H1 (cell line): ENCODE results near the gene PTHLH. TPM values are rescaled to one million over a fixed set of nuclear protein-coding genes. Genes with fewer than 3 reads are reported as not detected.

Experiments
- CTCF ChIA-PET: fragments of 300-600 bp; sonication (Branson Sonifier 250); formaldehyde crosslinking; loops from one replicate; lab custom pipeline; 2021; ENCODE audit not compliant: partially characterized antibody; lab: Charles Lee
- POLR2A ChIA-PET: fragments of 300-600 bp; sonication (Branson Sonifier 250); formaldehyde crosslinking; loops from one replicate; lab custom pipeline; 2021; ENCODE audit warnings: inconsistent platforms; ENCODE audit not compliant: partially characterized antibody; lab: Charles Lee
- DNase-seq, 2 experiments: peaks; one replicate each; pipeline versions ENCODE4 v3.0.0 to v3.0.0-alpha.2; 2010 to 2022; ENCODE audit warnings: low spot score in 2 of 2, low read depth in 1 of 2, mixed read lengths in 1 of 2
- FAIRE-seq: peaks from 2 replicates; lab custom pipeline; 2011; peaks lifted over from hg19 to GRCh38; lab: Jason Lieb, UNC
- H2AFZ ChIP-seq: 2 replicates; pipeline ENCODE4 v1.8.1; 2012; ENCODE audit warnings: low read length, inconsistent platforms
- H2AK5ac ChIP-seq: 2 replicates; pipeline ENCODE4 v1.6.1; 2013; ENCODE audit warnings: low read depth, low read length
- H2BK120ac ChIP-seq: replicated peaks from 2 replicates; pipeline ENCODE3; 2013; ENCODE audit warnings: low read depth, low read length, inconsistent platforms
- H2BK12ac ChIP-seq: 2 replicates; pipeline ENCODE4 v1.6.1; 2013; ENCODE audit warnings: low read depth, low read length
- H2BK15ac ChIP-seq: 2 replicates; pipeline ENCODE4 v1.6.1; 2013; ENCODE audit warnings: low read length
- H2BK20ac ChIP-seq: 2 replicates; pipeline ENCODE4 v1.6.1; 2013; ENCODE audit warnings: low read length
- H2BK5ac ChIP-seq: 2 replicates; pipeline ENCODE4 v1.6.1; 2013; ENCODE audit warnings: low read depth, low read length
- H3K14ac ChIP-seq: 2 replicates; pipeline ENCODE4 v1.6.1; 2013; ENCODE audit warnings: inconsistent platforms; ENCODE audit not compliant: insufficient read length
- H3K18ac ChIP-seq: 2 replicates; pipeline ENCODE4 v1.6.1; 2013; ENCODE audit warnings: low read length; ENCODE audit errors: extremely low read depth
- H3K23ac ChIP-seq: 2 replicates; pipeline ENCODE4 v1.6.1; 2013; ENCODE audit warnings: inconsistent platforms; ENCODE audit not compliant: insufficient read length
- H3K23me2 ChIP-seq: 2 replicates; pipeline ENCODE4 v1.6.1; 2013; ENCODE audit warnings: low read depth, low read length
- H3K27ac ChIP-seq: 2 replicates; pipeline ENCODE4 v1.6.1; 2011; ENCODE audit warnings: low read depth, low read length, inconsistent platforms
- H3K27me3 ChIP-seq, 4 experiments: replicated peaks in 1 of 4; 1 replicate in 1 of 4; 2 replicates in 3 of 4; pipeline versions ENCODE4 v1.6.1 to v1.8.1; 2011 to 2013; ENCODE audit warnings: low read length in 3 of 4, mild to moderate bottlenecking in 3 of 4, inconsistent platforms in 2 of 4, mixed read lengths in 2 of 4, moderate library complexity in 1 of 4; ENCODE audit not compliant: control insufficient read depth in 3 of 4, insufficient read depth in 3 of 4; ENCODE audit errors: extremely low read depth in 1 of 4
- H3K36me3 ChIP-seq, 4 experiments: 2 replicates each; pipeline versions ENCODE4 v1.6.1 to v1.8.1; 2011 to 2013; ENCODE audit warnings: mild to moderate bottlenecking in 4 of 4, low read length in 3 of 4, moderate library complexity in 2 of 4, control low read depth in 1 of 4, inconsistent platforms in 1 of 4; ENCODE audit not compliant: insufficient read depth in 4 of 4, control insufficient read depth in 2 of 4
- H3K4ac ChIP-seq: replicated peaks from 2 replicates; pipeline ENCODE3; 2013; ENCODE audit warnings: low read length, low read depth, mixed read lengths, inconsistent platforms; ENCODE audit not compliant: insufficient read length
- H3K4me1 ChIP-seq, 4 experiments: replicated peaks in 1 of 4; 1 replicate in 1 of 4; 2 replicates in 3 of 4; pipeline versions ENCODE4 v1.6.1 to v1.8.1; 2011 to 2013; ENCODE audit warnings: low read length in 3 of 4, inconsistent platforms in 2 of 4, mixed read lengths in 1 of 4; ENCODE audit not compliant: insufficient read depth in 4 of 4, control insufficient read depth in 3 of 4
- H3K4me2 ChIP-seq, 2 experiments: 2 replicates each; pipeline versions ENCODE4 v1.6.1 to v1.8.1; 2011 to 2013; ENCODE audit warnings: low read depth in 2 of 2, low read length in 2 of 2, control low read depth in 1 of 2, inconsistent platforms in 1 of 2, mild to moderate bottlenecking in 1 of 2; ENCODE audit not compliant: insufficient read depth in 1 of 2
- H3K4me3 ChIP-seq, 4 experiments: fragments of 200-600, 300-600 bp in 1 of 4; sonication (generic), shearing (Covaris generic), sonication (Bioruptor Twin) in 1 of 4; 2 replicates each; pipeline versions ENCODE4 v1.5.1 to v1.8.1; 2011 to 2016; ENCODE audit warnings: low read length in 4 of 4, low read depth in 3 of 4, control low read depth in 2 of 4, inconsistent platforms in 2 of 4, mild to moderate bottlenecking in 2 of 4, mixed read lengths in 1 of 4, moderate library complexity in 1 of 4; ENCODE audit not compliant: insufficient read depth in 2 of 4; ENCODE audit errors: extremely low read depth in 1 of 4
- H3K56ac ChIP-seq: replicated peaks from 2 replicates; pipeline ENCODE3; 2013; ENCODE audit warnings: low read depth, mild to moderate bottlenecking, mixed read lengths, low read length, inconsistent platforms; ENCODE audit not compliant: insufficient read length
- H3K79me1 ChIP-seq: 2 replicates; pipeline ENCODE4 v1.6.1; 2013; ENCODE audit warnings: low read depth, low read length, control low read depth
- H3K79me2 ChIP-seq, 2 experiments: 2 replicates each; pipeline versions ENCODE4 v1.6.1 to v1.8.1; 2012 to 2013; ENCODE audit warnings: low read length in 2 of 2, mild to moderate bottlenecking in 2 of 2, inconsistent platforms in 1 of 2; ENCODE audit not compliant: insufficient read depth in 2 of 2, control insufficient read depth in 1 of 2
- H3K9ac ChIP-seq, 4 experiments: replicated peaks in 1 of 4; 1 replicate in 1 of 4; 2 replicates in 3 of 4; pipeline versions ENCODE4 v1.6.1 to v1.8.1; 2011 to 2013; ENCODE audit warnings: low read depth in 3 of 4, low read length in 3 of 4, control low read depth in 2 of 4, mild to moderate bottlenecking in 2 of 4, moderate library complexity in 2 of 4, inconsistent platforms in 1 of 4; ENCODE audit errors: extremely low read depth in 1 of 4
- H3K9me3 ChIP-seq, 2 experiments: 2 replicates each; pipeline versions ENCODE4 v1.6.1 to v1.8.1; 2012 to 2013; ENCODE audit warnings: mild to moderate bottlenecking in 2 of 2, moderate library complexity in 2 of 2, control low read depth in 1 of 2, inconsistent platforms in 1 of 2, low read depth in 1 of 2, low read length in 1 of 2, mixed read lengths in 1 of 2; ENCODE audit not compliant: insufficient read depth in 2 of 2
- H4K20me1 ChIP-seq, 2 experiments: replicated peaks in 1 of 2; 2 replicates each; pipeline versions ENCODE3 to v1.8.1; 2011 to 2013; ENCODE audit warnings: inconsistent platforms in 2 of 2, low read length in 2 of 2, mild to moderate bottlenecking in 1 of 2; ENCODE audit not compliant: insufficient read depth in 2 of 2, control insufficient read depth in 1 of 2
- H4K5ac ChIP-seq: 2 replicates; pipeline ENCODE4 v1.6.1; 2013; ENCODE audit warnings: low read length, low read depth, mixed read lengths, inconsistent platforms; ENCODE audit not compliant: insufficient read length
- H4K8ac ChIP-seq: 2 replicates; pipeline ENCODE4 v1.8.0; 2013; ENCODE audit warnings: mild to moderate bottlenecking, moderate library complexity, low read length, inconsistent platforms; ENCODE audit not compliant: insufficient read depth; ENCODE audit errors: extremely low read depth
- H4K91ac ChIP-seq: replicated peaks from 2 replicates; pipeline ENCODE3; 2013; ENCODE audit warnings: low read length, mixed read lengths, inconsistent platforms; ENCODE audit not compliant: insufficient read length
- CEBPB ChIP-seq: IDR thresholded peaks from 2 replicates; pipeline ENCODE4 v1.6.1; 2012; ENCODE audit warnings: low read depth, low read length
- MAX ChIP-seq: IDR thresholded peaks from 2 replicates; pipeline ENCODE4 v1.6.1; 2012; ENCODE audit warnings: inconsistent platforms
- POU5F1 ChIP-seq: IDR thresholded peaks from 2 replicates; pipeline ENCODE4 v1.6.1; 2011; ENCODE audit warnings: low read depth, mild to moderate bottlenecking, low read length, moderate library complexity
- SAP30 ChIP-seq: fragments of 300-600 bp; sonication (generic); IDR thresholded peaks from 2 replicates; pipeline ENCODE4 v1.7.1; 2012; ENCODE audit warnings: low read length, moderate library complexity, mild to moderate bottlenecking, inconsistent platforms; ENCODE audit not compliant: insufficient read depth, insufficient replicate concordance
- WGBS, 2 experiments: shearing (Covaris generic) in 1 of 2; methylation state at CpG; one replicate each; pipeline versions ENCODE4 v1.1.6 to v1.1.7; 2013 to 2015; ENCODE audit warnings: low lambda C conversion rate in 2 of 2, mixed read lengths in 2 of 2, inconsistent platforms in 1 of 2, low coverage in 1 of 2, missing lambda C conversion rate in 1 of 2; ENCODE audit not compliant: insufficient replicate concordance in 2 of 2, insufficient coverage in 1 of 2, insufficient read length in 1 of 2; ENCODE audit errors: extremely low coverage in 1 of 2, missing lambda C conversion rate in 1 of 2; 5-methylcytosine and 5-hydroxymethylcytosine counted together
- polyA plus RNA-seq, 7 experiments: library from polyadenylated mRNA; depleted of rRNA in 3 of 7; stranded (reverse) in 5 of 7; unstranded in 2 of 7; fragments of >200 nt in 5 of 7; fragments of 200-250 nt in 2 of 7; gene quantifications; 1 replicate in 5 of 7; 2 replicates in 1 of 7; 4 replicates in 1 of 7; pipeline versions ENCODE4 v1.2.1 to v1.2.3, GENCODE V29; 2011 to 2013; ENCODE audit warnings: missing spikeins in 2 of 7, mixed read lengths in 2 of 7
- total RNA-seq: library from RNA; stranded (reverse); fragmentation: NEBNext Ultra II Directional; extraction: Animal tissue kit (Norgen Biotek cat#: 25700); gene quantifications from 2 replicates; pipeline ENCODE4 v1.2.1, GENCODE V29; 2021

The PTHLH gene
- total and polyA plus RNA-seq, 2 of the 8 experiments (the other 6 are each of a cell fraction or from before 2014, with no cell fraction given): 0.32 TPM; not detected in 1

GRCh38 chr12:27984275-27984674, 11.7 kb upstream of the PTHLH start:
- Histone ChIP-seq H3K4me2 (no peak overlapping the region), H3K4me1 (no peaks in the 10 kb centered on the region), H4K8ac (no peak overlapping the region), H2BK20ac (no peak overlapping the region), H3K36me3 (no peaks in the 10 kb centered on the region), H2BK12ac (no peak overlapping the region), H4K5ac (no peak overlapping the region), H4K20me1 (no peaks in the 10 kb centered on the region), H3K9ac (no peak overlapping the region), H2BK120ac (no peak overlapping the region), H3K23me2 (no peaks in the 10 kb centered on the region), H2AK5ac (no peak overlapping the region), H3K23ac (no peak overlapping the region), H3K79me1 (no peaks in the 10 kb centered on the region), H3K14ac (no peak overlapping the region), H3K4me3 (no peak overlapping the region), H3K18ac (no peak overlapping the region), H3K27ac (no peak overlapping the region), H4K91ac (no peak overlapping the region), H3K9me3 (no peaks in the 10 kb centered on the region), H3K4ac (no peak overlapping the region), H2BK15ac (no peak overlapping the region), H2AFZ (no peak overlapping the region), H3K56ac (no peak overlapping the region)
- CTCF ChIA-PET: interaction anchor here (0.9 kb wide), 1 partner anchor 10 kb away, joined by 3 read pairs; no protein-coding TSS in a partner anchor
- POLR2A ChIA-PET: interaction anchor here (0.6 kb wide), 1 partner anchor 16 kb away, joined by 4 read pairs; no protein-coding TSS in a partner anchor
- WGBS, 2 experiments: 88% methylated on average over 2 of the region's 2 CpGs; no CpG with 5 or more reads in 1 of the 2 experiments
- FAIRE-seq (no peak), DNase-seq (no peak)
- TF ChIP-seq CEBPB (no peak), POU5F1 (no peak), SAP30 (no peak), MAX (no peak)
- TF ChIP-seq, all 59 proteins: peak for 0
- H3K27me3 ChIP-seq: no peaks in the 10 kb centered on the region
- no peak overlapping the region for H2BK5ac ChIP-seq
- H3K79me2 ChIP-seq: no peaks in the 10 kb centered on the region
